HepG2 (cell line): ENCODE results near the gene TMEM182. TPM values are rescaled to one million over a fixed set of nuclear protein-coding genes. Genes with fewer than 3 reads are reported as not detected.

Experiments used
- ATAC-seq: fragments of 200-7000 bp; cut with Tn5 transposase; 3 replicates; pipeline ENCODE4 v1.9.1; 2020; ENCODE audit warnings: mild to moderate bottlenecking, moderate library complexity
- BruUV-seq: library from RNA; stranded (reverse); fragments of 400-500 nt; replicated peaks from 2 replicates; lab custom pipeline; 2021; lab: Mats Ljungman, UMichigan
- CTCF ChIA-PET: fragments of 300-600 bp; formaldehyde crosslinking; extraction: SDS; loops from one replicate; lab custom pipeline; 2021; ENCODE audit warnings: low total read pairs, inconsistent platforms, low intra/inter-chr PET ratio; lab: Yijun Ruan, JAX
- POLR2A ChIA-PET: fragments of 350-600 bp; sonication (Branson Sonifier 250); formaldehyde crosslinking; loops from one replicate; lab custom pipeline; 2020; ENCODE audit warnings: antibody characterized with exemption, inconsistent platforms; lab: Yijun Ruan, JAX
- DNase-seq: peaks from one replicate; pipeline ENCODE4 v3.0.0-alpha.2; 2015; ENCODE audit warnings: low spot score
- FAIRE-seq: peaks from 3 replicates; lab custom pipeline; 2011; peaks lifted over from hg19 to GRCh38; lab: Jason Lieb, UNC
- H2AFZ ChIP-seq: one replicate; pipeline ENCODE4 v1.6.1; 2011; ENCODE audit warnings: low read length, inconsistent platforms
- H3K27ac ChIP-seq: fragments of 300-600 bp; 3 replicates; pipeline ENCODE4 v1.8.0; 2011; ENCODE audit warnings: mixed run types, mild to moderate bottlenecking, mixed read lengths, low read length, inconsistent platforms; ENCODE audit not compliant: insufficient read depth; ENCODE audit errors: extremely low read length
- H3K27me3 ChIP-seq, 2 experiments: fragments of 200-600 bp in 1 of 2; 2 replicates in 1 of 2; 3 replicates in 1 of 2; pipeline versions ENCODE4 v1.6.0 to v1.8.0; 2011; ENCODE audit warnings: low read length in 2 of 2, mild to moderate bottlenecking in 2 of 2, moderate library complexity in 2 of 2, inconsistent platforms in 1 of 2; ENCODE audit not compliant: insufficient read depth in 2 of 2, control insufficient read depth in 1 of 2
- H3K36me3 ChIP-seq, 2 experiments: fragments of 200-600 bp in 1 of 2; replicated peaks in 1 of 2; 2 replicates in 1 of 2; 3 replicates in 1 of 2; pipeline versions ENCODE4 v1.5.1 to v1.8.0; 2011; ENCODE audit warnings: low read length in 2 of 2, inconsistent platforms in 1 of 2; ENCODE audit not compliant: insufficient read depth in 2 of 2, control insufficient read depth in 1 of 2
- H3K4me1 ChIP-seq: 2 replicates; pipeline ENCODE4 v1.5.1; 2012; ENCODE audit warnings: low read length, inconsistent platforms; ENCODE audit not compliant: insufficient read depth
- H3K4me2 ChIP-seq: 2 replicates; pipeline ENCODE4 v1.6.0; 2011; ENCODE audit warnings: low read depth, low read length, inconsistent platforms
- H3K4me3 ChIP-seq, 3 experiments: fragments of 200-600 bp in 1 of 3; sonication (generic), shearing (Covaris generic) in 1 of 3; replicated peaks in 1 of 3; 2 replicates each; pipeline ENCODE4 v1.5.1; 2011 to 2016; ENCODE audit warnings: low read length in 3 of 3, inconsistent platforms in 2 of 3, low read depth in 2 of 3, mild to moderate bottlenecking in 2 of 3, control low read depth in 1 of 3, mixed read lengths in 1 of 3; ENCODE audit not compliant: insufficient read depth in 1 of 3
- H3K79me2 ChIP-seq: one replicate; pipeline ENCODE4 v1.6.1; 2011; ENCODE audit warnings: low read length, inconsistent platforms; ENCODE audit not compliant: insufficient read depth
- H3K9ac ChIP-seq: 2 replicates; pipeline ENCODE4 v1.6.0; 2011; ENCODE audit warnings: mild to moderate bottlenecking, low read depth, low read length, inconsistent platforms; ENCODE audit not compliant: insufficient read depth
- H3K9me3 ChIP-seq: 2 replicates; pipeline ENCODE4 v1.5.1; 2012; ENCODE audit warnings: mild to moderate bottlenecking, low read length
- H4K20me1 ChIP-seq: 2 replicates; pipeline ENCODE4 v1.6.0; 2011; ENCODE audit warnings: inconsistent platforms, mild to moderate bottlenecking, low read length, moderate library complexity; ENCODE audit not compliant: insufficient read depth
- BRD4 ChIP-seq: sonication (generic); formaldehyde crosslinking; IDR thresholded peaks from 2 replicates; pipeline ENCODE4 v1.4.0; 2020; ENCODE audit warnings: missing genetic modification reagents
- CBX5 ChIP-seq: sonication (generic); formaldehyde crosslinking; IDR thresholded peaks from 2 replicates; pipeline ENCODE4 v1.4.0; 2020; ENCODE audit warnings: missing genetic modification reagents, borderline replicate concordance
- CCAR2 ChIP-seq: fragments of 200-400 bp; formaldehyde crosslinking; optimal IDR thresholded peaks from 2 replicates; pipeline ENCODE3; 2018; ENCODE audit warnings: low read depth, mild to moderate bottlenecking, low read length, moderate library complexity
- EP300 ChIP-seq, 3 experiments: sonication (generic) in 1 of 3; formaldehyde crosslinking in 1 of 3; IDR thresholded peaks; 2 replicates each; pipeline versions ENCODE4 v1.5.1 to v1.6.1; 2011 to 2020; ENCODE audit warnings: low read depth in 2 of 3, low read length in 2 of 3, borderline replicate concordance in 1 of 3, improper control_type of control experiment in 1 of 3, mild to moderate bottlenecking in 1 of 3, missing genetic modification reagents in 1 of 3, moderate library complexity in 1 of 3
- HCFC1 ChIP-seq: fragments of 150-350 bp; IDR thresholded peaks from 2 replicates; pipeline ENCODE4 v1.6.1; 2014; ENCODE audit warnings: low read depth, low read length
- JUNB ChIP-seq: sonication (generic); formaldehyde crosslinking; IDR thresholded peaks from 2 replicates; pipeline ENCODE4 v1.8.0; 2022; ENCODE audit warnings: missing genetic modification reagents, mild to moderate bottlenecking, borderline replicate concordance
- MIER2 ChIP-seq: IDR thresholded peaks from 2 replicates; pipeline ENCODE4 v1.6.1; 2016; ENCODE audit warnings: missing biosample characterization, missing genetic modification reagents
- NRL ChIP-seq: sonication (generic); formaldehyde crosslinking; IDR thresholded peaks from 2 replicates; pipeline ENCODE4 v1.5.0; 2020; ENCODE audit warnings: missing genetic modification reagents, mild to moderate bottlenecking, moderate library complexity, borderline replicate concordance
- PAWR ChIP-seq: sonication (generic); formaldehyde crosslinking; IDR thresholded peaks from 2 replicates; pipeline ENCODE4 v1.4.0; 2020; ENCODE audit warnings: missing genetic modification reagents, mild to moderate bottlenecking, borderline replicate concordance
- POGZ ChIP-seq: sonication (generic); formaldehyde crosslinking; IDR thresholded peaks from 2 replicates; pipeline ENCODE4 v1.4.0; 2020; ENCODE audit warnings: mild to moderate bottlenecking, missing genetic modification reagents
- RXRA ChIP-seq: sonication (generic); formaldehyde crosslinking; IDR thresholded peaks from 2 replicates; pipeline ENCODE4 v1.5.1; 2020; ENCODE audit warnings: missing genetic modification reagents
- SETDB1 ChIP-seq: sonication (generic); formaldehyde crosslinking; IDR thresholded peaks from 2 replicates; pipeline ENCODE4 v1.5.1; 2020; ENCODE audit warnings: missing genetic modification reagents, mild to moderate bottlenecking, borderline replicate concordance
- SOX13 ChIP-seq, 3 experiments: fragments of 450-650 bp in 1 of 3; sonication (generic) in 1 of 3; formaldehyde crosslinking in 1 of 3; IDR thresholded peaks in 2 of 3; conservative IDR thresholded peaks in 1 of 3; 2 replicates each; pipeline versions ENCODE4 v1.5.0 to v1.6.1; 2016 to 2020; ENCODE audit warnings: antibody characterized with exemption in 1 of 3, mild to moderate bottlenecking in 1 of 3, missing compliant biosample characterization in 1 of 3, missing genetic modification reagents in 1 of 3, moderate library complexity in 1 of 3
- SOX6 ChIP-seq, 2 experiments: fragments of 450-650 bp in 1 of 2; sonication (generic) in 1 of 2; formaldehyde crosslinking in 1 of 2; IDR thresholded peaks; 2 replicates each; pipeline versions ENCODE4 v1.4.0 to v1.6.1; 2017 to 2020; ENCODE audit warnings: antibody characterized with exemption in 1 of 2, mild to moderate bottlenecking in 1 of 2, missing genetic modification reagents in 1 of 2
- TBX3 ChIP-seq: fragments of 450-650 bp; IDR thresholded peaks from 2 replicates; pipeline ENCODE4 v1.6.1; 2017; ENCODE audit warnings: antibody characterized with exemption, mild to moderate bottlenecking, inconsistent platforms, borderline replicate concordance
- TIGD3 ChIP-seq: sonication (generic); formaldehyde crosslinking; IDR thresholded peaks from 2 replicates; pipeline ENCODE4 v1.5.1; 2020; ENCODE audit warnings: mild to moderate bottlenecking, missing genetic modification reagents, borderline replicate concordance
- ZNF30 ChIP-seq: sonication (generic); formaldehyde crosslinking; IDR thresholded peaks from 2 replicates; pipeline ENCODE4 v1.5.0; 2020; ENCODE audit warnings: mild to moderate bottlenecking, missing genetic modification reagents
- ZNF430 ChIP-seq: sonication (generic); formaldehyde crosslinking; IDR thresholded peaks from 2 replicates; pipeline ENCODE4 v1.9.0; 2021; ENCODE audit warnings: mild to moderate bottlenecking, missing genetic modification reagents
- ZNF558 ChIP-seq: sonication (generic); formaldehyde crosslinking; IDR thresholded peaks from 2 replicates; pipeline ENCODE4 v1.9.0; 2022; ENCODE audit warnings: mild to moderate bottlenecking, missing genetic modification reagents, borderline replicate concordance
- ZNF737 ChIP-seq: sonication (generic); formaldehyde crosslinking; IDR thresholded peaks from 2 replicates; pipeline ENCODE4 v1.5.0; 2020; ENCODE audit warnings: missing genetic modification reagents, mild to moderate bottlenecking, borderline replicate concordance
- WGBS: methylation state at CpG from one replicate; pipeline ENCODE4 v1.1.6; 2017; ENCODE audit warnings: low lambda C conversion rate; 5-methylcytosine and 5-hydroxymethylcytosine counted together
- in situ Hi-C: cut with HindIII; loops from 2 replicates; pipeline ENCODE4 v1.10.0; 2017; ENCODE audit warnings: low pct_unique_long_range_greater_than_20kb; ENCODE audit not compliant: extremely low pct_ligation_motif_present
- intact Hi-C: fragments of 100-400 bp; cut with micrococcal nuclease; formaldehyde crosslinking; loops from one replicate; pipeline ENCODE4 v1.10.0; 2022; ENCODE audit not compliant: unreplicated experiment
- polyA plus RNA-seq, 8 experiments: library from polyadenylated mRNA; depleted of rRNA in 3 of 8; stranded (reverse) in 7 of 8; unstranded in 1 of 8; fragments of >200 nt; fragmentation: Illumina TruSeq in 4 of 8; extraction: Trizol in 4 of 8; gene quantifications; 2 replicates each; pipeline versions ENCODE4 v1.2.1 to v1.2.3, GENCODE V29; 2011 to 2016; ENCODE audit warnings: low read depth in 4 of 8, missing spikeins in 1 of 8, mixed read lengths in 1 of 8; ENCODE audit not compliant: insufficient read depth in 1 of 8
- total RNA-seq, 5 experiments: library from RNA; depleted of rRNA; stranded (reverse); fragments of >200 nt; fragmentation: Illumina TruSeq; extraction: Trizol; gene quantifications; 2 replicates each; pipeline ENCODE4 v1.2.3, GENCODE V29; 2016; ENCODE audit warnings: low read depth in 1 of 5

The TMEM182 gene
- total and polyA plus RNA-seq, 2 of the 13 experiments (the other 11 are each of a cell fraction or from before 2014, with no cell fraction given) = 8.7 to 8.9 TPM

- no peak for TF ChIP-seq ZNF558 (CRISPR knock-in tag)
- no peak for TF ChIP-seq HCFC1
- peak; percentile 94 for TF ChIP-seq SETDB1 (CRISPR knock-in tag)
- TF ChIP-seq TBX3 = no peak
- TF ChIP-seq SOX6 (IDR thresholded peaks at IDR 0.05) = no peak
- TF ChIP-seq SOX6 (CRISPR knock-in tag; IDR thresholded peaks at IDR 0.05) = no peak
- TF ChIP-seq ZNF30 (CRISPR knock-in tag) = no peak
- TF ChIP-seq CCAR2 = no peak
- TF ChIP-seq CBX5 (CRISPR knock-in tag) = 0 out of 2 replicates have a peak, but pooled peaks have one; percentile 62
- no peak for TF ChIP-seq MIER2
- TF ChIP-seq, all 625 proteins: peak for 6
Measured at GRCh38 chr2:102801098-102801718, 39.4 kb downstream of the TMEM182 start (continued).

GRCh38 chr2:102801858-102802699 is 40.2 kb downstream of the TMEM182 start:
- ChIA-PET POLR2A (no interaction called here), CTCF (no interaction called here)
- H4K20me1 ChIP-seq = no peaks in the 10 kb centered on the region
- H3K27me3 ChIP-seq = no peaks in the 10 kb centered on the region
- no peak overlapping the region for H2AFZ ChIP-seq
- ATAC-seq (peak; percentile 84), FAIRE-seq (no peak), DNase-seq (peak; percentile 33)
- 83% methylated on average over 11 of the region's 11 CpGs for WGBS
- intact Hi-C loops = loop anchor here (5.0 kb wide), 1 partner anchor 280 kb away; no protein-coding TSS in a partner anchor
- H3K9ac ChIP-seq = no peak overlapping the region
- BruUV-seq = no TSS peak
- peaks cover 34% of the 10 kb centered on the region for H3K9me3 ChIP-seq
- no peak overlapping the region for H3K4me3 ChIP-seq
- no peaks in the 10 kb centered on the region for H3K79me2 ChIP-seq
- H3K36me3 ChIP-seq = peaks cover 3 to 19% of the 10 kb centered on the region in 2 experiments; a peak in 4 of 5 replicates
- H3K4me1 ChIP-seq = peaks cover 29% of the 10 kb centered on the region
- no peak overlapping the region for H3K4me2 ChIP-seq
- H3K27ac ChIP-seq = peak overlapping the region; percentile 16
- in situ Hi-C loops = loop anchor here (5.0 kb wide), 1 partner anchor 50 kb away; no protein-coding TSS in a partner anchor
- 0 out of 2 replicates have a peak, but pooled peaks have one; percentile 24 for TF ChIP-seq POGZ (CRISPR knock-in tag)
- no peak for TF ChIP-seq EP300 (IDR thresholded peaks at IDR 0.05; ENCODE audit: low read depth in 2 of 2, low read length in 2 of 2)
- TF ChIP-seq EP300 (CRISPR knock-in tag; IDR thresholded peaks at IDR 0.05; ENCODE audit: borderline replicate concordance) = no peak
- TF ChIP-seq NRL (CRISPR knock-in tag) = 0 out of 2 replicates have a peak, but pooled peaks have one; percentile 67
- no peak for TF ChIP-seq PAWR
- no peak for TF ChIP-seq BRD4 (CRISPR knock-in tag)
- TF ChIP-seq ZNF737 (CRISPR knock-in tag) = peak; percentile 56; the same call in 1 of the 2 replicates
- TF ChIP-seq SOX13 (IDR thresholded peaks at IDR 0.05) = no peak
- TF ChIP-seq SOX13 (CRISPR knock-in tag; conservative IDR thresholded peaks at IDR 0.05 in 1 of 2, IDR thresholded peaks at IDR 0.05 in 1 of 2) = peak in 1 of 2 experiments; percentile 29; a peak in 1 of 4 replicates
- TF ChIP-seq RXRA = peak; percentile 48; the same call in 1 of the 2 replicates
- no peak for TF ChIP-seq TIGD3 (CRISPR knock-in tag)
- 0 out of 2 replicates have a peak, but pooled peaks have one; percentile 14 for TF ChIP-seq ZNF430 (CRISPR knock-in tag)
- TF ChIP-seq JUNB (CRISPR knock-in tag) = no peak
